Measurements from ENCODE around the gene CNPY1.

GRCh38 chr7:155543011-155543876 lies 3.1 kb downstream of the CNPY1 start:
- TF ChIP-seq CTCF (IDR thresholded peaks at IDR 0.05) (no peak), EZH2 (IDR thresholded peaks at IDR 0.05; ENCODE audit: borderline replicate concordance, insufficient read depth, low read depth, low read length, poor library complexity, severe bottlenecking) (no peak)
